HG03439 (cell line): Measurements from ENCODE around the gene ALG3.
A peak's percentile ranks its signal among the peaks of the same experiment; 100 is the strongest.

Experiments used
- ATAC-seq: cut with Tn5 transposase; IDR thresholded peaks from one replicate; pipeline ENCODE4 v1.9.1; 2021; ENCODE audit warnings: mild to moderate bottlenecking, moderate library complexity; ENCODE audit not compliant: unreplicated experiment

Gene ALG3

DNA sequence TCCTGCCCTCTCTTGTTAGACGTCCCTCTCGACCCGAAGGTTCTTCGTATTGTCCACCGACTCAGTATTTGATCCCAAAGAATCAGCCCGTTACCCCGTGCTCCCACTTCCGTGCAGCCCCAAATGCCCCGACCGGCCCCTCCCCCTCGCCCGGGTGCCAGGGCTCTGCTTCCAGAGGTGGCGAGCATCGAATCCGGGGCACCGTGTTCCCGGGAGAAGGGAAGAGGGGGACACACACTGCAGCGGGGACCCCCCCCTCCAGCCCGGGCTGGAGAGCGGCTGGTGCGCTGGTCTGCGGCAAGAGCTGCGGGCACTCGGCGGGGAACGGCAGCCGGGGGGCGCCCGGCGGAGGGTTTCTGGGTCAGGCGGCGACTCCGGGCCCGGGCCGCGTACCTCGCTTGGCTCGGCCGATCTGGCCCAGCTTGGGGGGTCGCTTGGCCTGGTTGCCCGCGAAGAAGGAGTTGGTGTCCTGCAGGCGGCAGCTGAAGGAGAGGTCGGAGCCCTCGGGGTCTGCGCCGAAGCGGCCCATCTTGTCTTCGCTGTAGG is 12.0 kb upstream of the ALG3 start:
- ATAC-seq = no peak

- no peak for ATAC-seq
Observed at GRCh38 chr3:184259878-184260723, 11.3 kb upstream of the ALG3 start.

GRCh38 chr3:184259396-184259877 is 10.7 kb upstream of the ALG3 start:
- ATAC-seq = no peak

DNA sequence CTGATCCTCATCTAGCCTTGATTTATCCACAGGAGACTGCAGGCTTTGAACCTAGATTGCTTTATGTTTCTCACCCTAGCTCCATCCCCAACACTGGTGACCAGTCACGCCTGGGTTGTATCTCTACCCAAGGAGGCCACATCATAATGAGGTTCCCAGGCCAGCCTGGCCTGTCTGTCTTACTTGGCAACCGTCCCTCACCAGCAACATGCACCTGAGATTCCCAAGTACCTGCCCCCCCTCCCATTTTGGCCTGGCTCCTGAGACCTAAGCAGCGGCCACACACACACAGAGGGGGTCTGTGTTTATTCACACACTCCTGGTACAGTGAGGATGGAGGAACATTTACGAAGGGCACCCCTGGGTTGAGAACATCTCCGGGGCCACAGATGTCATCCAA is 10.2 kb upstream of the ALG3 start:
- no peak for ATAC-seq

DNA sequence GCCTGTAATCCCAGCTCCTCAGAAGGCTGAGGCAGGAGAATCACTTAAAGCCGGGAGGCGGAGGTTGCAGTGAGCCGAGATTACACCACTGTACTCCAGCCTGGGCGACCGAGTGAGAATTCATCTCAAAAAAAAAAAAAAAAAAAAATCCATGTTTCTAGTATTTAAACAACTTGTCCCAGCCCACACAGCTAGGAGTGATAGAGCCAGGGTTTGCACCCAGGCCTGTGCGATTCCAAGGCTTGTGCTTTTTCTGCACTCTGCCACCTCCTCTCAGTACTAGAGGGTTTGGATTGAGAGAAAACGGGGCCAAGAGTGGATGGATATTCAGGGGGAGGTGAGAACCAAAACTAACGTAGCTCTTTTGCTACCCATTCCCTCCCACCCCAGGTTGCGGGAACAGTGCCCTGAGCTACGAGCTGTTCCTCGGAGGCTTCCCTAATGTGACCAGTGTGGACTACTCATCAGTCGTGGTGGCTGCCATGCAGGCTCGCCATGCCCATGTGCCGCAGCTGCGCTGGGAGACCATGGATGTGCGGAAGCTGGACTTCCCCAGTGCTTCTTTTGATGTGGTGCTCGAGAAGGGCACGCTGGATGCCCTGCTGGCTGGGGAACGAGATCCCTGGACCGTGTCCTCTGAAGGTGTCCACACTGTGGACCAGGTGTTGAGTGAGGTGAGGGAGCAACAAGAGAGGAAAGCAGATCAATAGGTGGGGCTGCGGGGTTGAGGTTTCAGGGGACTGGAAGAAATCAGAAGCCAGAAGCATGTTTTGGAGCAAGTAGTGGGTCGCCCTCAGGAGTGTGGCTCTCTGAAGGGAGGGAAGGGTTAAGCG is 8.5 kb upstream of the ALG3 start:
- no peak for ATAC-seq

DNA sequence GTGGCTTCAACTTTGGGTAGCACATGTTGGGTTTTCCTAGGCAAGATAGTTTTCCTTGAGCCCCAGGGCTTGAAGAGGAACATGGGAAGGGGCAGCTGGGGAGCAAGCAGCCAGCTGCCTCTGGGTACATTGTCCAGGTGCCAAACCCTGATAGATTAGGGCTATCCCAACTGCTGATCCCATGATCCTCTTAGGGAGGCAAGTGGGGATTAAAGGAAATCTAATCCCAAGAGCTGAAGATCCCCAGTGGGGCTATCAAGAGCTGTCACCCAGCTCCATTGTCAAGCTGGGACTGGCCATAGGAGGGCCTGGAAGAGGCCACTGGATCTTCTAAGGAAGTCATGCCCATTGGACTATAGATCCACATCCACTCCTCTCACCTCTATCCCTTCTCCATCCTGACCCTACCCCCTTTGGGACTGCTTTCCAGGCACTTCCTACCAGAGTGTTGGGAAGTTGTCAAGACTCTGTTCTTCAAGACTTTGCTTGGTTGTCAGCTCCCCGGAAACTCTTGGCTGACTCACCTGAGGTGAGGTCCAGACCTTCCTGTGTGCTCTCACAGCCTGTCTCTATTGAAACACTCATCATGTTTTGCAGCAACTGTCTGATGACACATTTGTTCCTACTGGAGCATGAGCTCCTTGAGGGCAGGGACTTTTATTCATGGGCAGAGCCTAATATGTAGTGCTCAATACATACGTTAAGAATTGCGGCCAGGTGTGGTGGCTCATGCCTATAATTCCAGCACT is 6.7 kb upstream of the ALG3 start:
- no peak for ATAC-seq

GRCh38 chr3:184250167-184250828 is 1.5 kb upstream of the ALG3 start:
- peak; percentile 62 for ATAC-seq

- peak; percentile 86 for ATAC-seq
Observed at GRCh38 chr3:184249412-184250166, 827 bp upstream of the ALG3 start, which contains the start of gene EEF1AKMT4. Gene EEF1AKMT4, plus strand, starts transcription at chr3:184249672. Its CDS starts 23 bp downstream, at chr3:184249695.

- ATAC-seq = no peak
Observed at GRCh38 chr3:184242297-184242685, 6.5 kb downstream of the ALG3 start.

DNA sequence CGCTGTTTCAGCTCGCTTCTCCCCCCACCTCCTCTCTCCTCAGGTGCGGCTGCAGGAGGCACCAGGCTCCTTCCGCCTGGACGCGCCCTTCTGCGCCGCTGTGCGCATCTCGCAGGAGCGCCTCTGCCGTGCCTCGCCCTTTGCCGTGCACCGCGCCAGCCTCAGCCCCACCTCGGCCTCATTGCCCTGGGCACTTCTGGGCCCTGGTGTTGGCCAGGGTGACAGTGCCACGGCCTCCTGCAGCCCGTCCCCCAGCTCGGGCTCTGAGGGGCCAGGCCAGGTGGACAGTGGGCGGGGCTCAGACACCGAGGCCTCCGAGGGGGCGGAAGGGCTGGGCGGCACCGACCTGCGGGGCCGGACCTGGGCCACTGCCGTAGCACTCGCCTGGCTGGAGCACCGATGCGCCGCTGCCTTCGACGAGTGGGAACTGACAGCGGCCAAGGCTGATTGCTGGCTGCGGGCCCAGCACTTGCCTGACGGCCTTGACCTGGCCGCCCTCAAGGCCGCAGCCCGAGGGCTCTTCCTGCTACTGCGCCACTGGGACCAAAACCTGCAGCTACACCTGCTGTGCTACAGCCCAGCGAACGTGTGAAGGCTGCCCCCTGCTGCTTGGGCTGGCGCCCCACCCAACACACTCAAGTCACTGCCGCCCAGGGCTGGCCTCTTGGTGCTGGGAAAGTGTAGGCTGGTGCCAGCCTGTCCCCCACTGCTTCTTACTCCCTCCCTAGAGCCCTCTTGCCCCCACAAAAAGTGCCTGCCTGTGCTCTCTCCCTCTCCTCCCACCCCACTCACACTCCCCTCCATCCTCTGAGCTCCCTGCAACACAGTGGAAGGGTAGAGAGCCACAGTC is 7.1 kb downstream of the ALG3 start:
- ATAC-seq = no peak

DNA sequence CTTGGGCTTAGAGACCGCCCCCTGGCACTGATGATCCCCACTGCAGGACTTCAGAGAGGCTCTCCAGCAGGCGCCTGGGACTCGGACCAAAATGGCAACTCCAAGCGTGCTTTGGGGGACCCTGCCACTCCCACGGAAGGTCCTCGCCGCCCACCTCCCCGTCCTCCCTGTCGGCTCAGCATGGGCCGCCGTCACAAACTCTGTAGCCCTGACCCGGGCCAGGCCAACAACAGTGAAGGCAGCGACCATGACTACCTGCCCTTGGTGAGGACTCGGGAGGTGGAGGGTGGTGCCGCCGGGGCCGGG is 7.7 kb downstream of the ALG3 start:
- ATAC-seq = no peak

GRCh38 chr3:184240384-184241140 is 8.2 kb downstream of the ALG3 start:
- ATAC-seq = no peak

- no peak for ATAC-seq
Observed at GRCh38 chr3:184239708-184240107, 9.1 kb downstream of the ALG3 start.

- no peak for ATAC-seq
Observed at GRCh38 chr3:184239221-184239620, 9.5 kb downstream of the ALG3 start.

DNA sequence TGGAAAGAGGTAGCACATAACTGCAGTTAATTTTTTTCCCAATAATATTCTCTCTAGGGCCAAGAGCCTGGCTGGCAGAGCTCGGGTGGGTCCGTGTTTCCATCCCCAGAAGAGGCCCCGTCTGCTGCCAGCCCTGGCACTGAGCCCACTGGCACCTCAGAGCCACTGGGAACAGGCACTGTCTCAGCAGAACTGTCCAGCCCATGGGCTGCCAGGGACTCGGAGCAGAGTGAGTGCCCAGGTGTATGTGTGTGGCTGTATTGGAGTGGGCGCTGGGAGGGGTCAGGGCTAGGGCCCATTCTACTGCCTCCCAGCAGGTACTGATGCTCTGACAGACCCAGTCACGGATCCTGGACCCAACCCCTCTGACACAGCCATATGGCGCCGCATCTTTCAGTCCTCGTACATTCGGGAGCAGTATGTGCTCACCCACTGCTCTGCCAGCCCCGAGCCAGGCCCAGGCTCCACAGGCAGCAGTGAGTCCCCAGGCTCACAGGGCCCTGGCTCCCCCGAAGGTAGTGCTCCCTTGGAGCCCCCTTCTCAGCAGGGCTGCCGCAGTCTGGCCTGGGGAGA is 10.4 kb downstream of the ALG3 start:
- ATAC-seq = no peak

DNA sequence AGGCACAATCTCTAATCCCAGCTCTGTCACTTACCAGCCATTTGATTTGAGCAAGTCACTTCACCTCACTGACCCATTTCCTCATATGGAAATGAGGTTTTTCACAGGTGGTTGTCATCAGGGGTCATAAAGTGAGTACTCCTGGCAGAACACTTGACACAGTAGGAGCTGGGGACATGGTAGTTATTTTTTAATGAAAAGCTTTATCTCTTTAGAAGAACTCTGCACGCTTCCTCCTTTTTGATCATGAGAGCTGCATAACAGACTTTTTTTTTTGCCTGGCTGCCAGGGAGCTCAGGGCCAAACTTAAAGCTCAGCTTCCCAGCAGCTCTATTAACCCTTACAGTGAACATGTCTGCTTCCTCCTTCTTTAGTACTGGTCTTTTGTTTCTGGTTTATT is 11.0 kb downstream of the ALG3 start:
- no peak for ATAC-seq

DNA sequence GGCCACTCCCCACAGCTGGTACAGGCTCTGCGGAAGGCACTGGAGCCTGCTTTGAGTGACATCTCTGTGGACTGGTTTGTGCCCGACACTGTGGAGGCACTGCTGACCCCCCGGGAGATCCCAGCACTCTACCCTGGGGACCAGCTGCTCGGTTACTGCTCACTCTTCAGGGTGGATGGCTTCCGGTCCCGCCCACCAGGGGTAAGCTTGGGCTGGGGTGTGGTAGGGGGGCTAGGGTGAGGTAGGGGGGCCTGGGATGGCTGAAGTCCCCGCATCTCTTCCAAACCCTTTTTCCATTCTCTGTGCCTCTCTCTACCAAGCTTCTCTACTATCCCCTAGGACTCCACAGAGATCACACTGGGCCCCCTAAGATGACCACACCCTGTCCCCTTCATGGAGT is 11.6 kb downstream of the ALG3 start:
- no peak for ATAC-seq

GRCh38 chr3:184236636-184237035 is 12.1 kb downstream of the ALG3 start:
- no peak for ATAC-seq
